Brain microvascular endothelial cell (primary cell): ENCODE data around the gene PTPRT.

Experiments
- DNase-seq: peaks from one replicate; pipeline ENCODE4 v3.0.0-alpha.2; 2020
- H3K27ac ChIP-seq: fragments of 250-450 bp; sonication (Bioruptor Pico); 2 replicates; pipeline ENCODE4 v1.5.1; 2020; ENCODE audit warnings: mild to moderate bottlenecking, moderate library complexity
- H3K27me3 ChIP-seq: fragments of 250-450 bp; sonication (Bioruptor Pico); replicated peaks from 2 replicates; pipeline ENCODE4 v1.5.1; 2020; ENCODE audit warnings: mild to moderate bottlenecking
- H3K36me3 ChIP-seq: fragments of 250-450 bp; sonication (Bioruptor Pico); replicated peaks from 2 replicates; pipeline ENCODE4 v1.5.1; 2020; ENCODE audit warnings: mild to moderate bottlenecking
- H3K4me3 ChIP-seq: 2 replicates; pipeline ENCODE4 v1.5.1; 2011; ENCODE audit warnings: low read depth, mild to moderate bottlenecking, control low read depth, low read length, moderate library complexity
- CTCF ChIP-seq: IDR thresholded peaks from 2 replicates; pipeline ENCODE4 v1.5.1; 2011; ENCODE audit warnings: low read depth, mild to moderate bottlenecking, moderate library complexity, low read length, control low read depth, inconsistent platforms; ENCODE audit errors: missing control alignments
- in situ Hi-C: cut with HindIII; loops from 2 replicates; pipeline ENCODE4 v1.10.0; 2017; ENCODE audit warnings: low sequenced_read_pairs, low pct_ligation_motif_present

PTPRT gene

GRCh38 chr20:42979720-42980119, 210.0 kb downstream of the PTPRT start:
- H3K36me3 ChIP-seq: no peaks in the 10 kb centered on the region
- H3K27ac ChIP-seq: no peak overlapping the region
- in situ Hi-C loops: no loop called here
- H3K4me3 ChIP-seq: no peak overlapping the region
- TF ChIP-seq CTCF: no peak
- H3K27me3 ChIP-seq: no peaks in the 10 kb centered on the region
- no peak for DNase-seq

GRCh38 chr20:42978184-42978974, 211.3 kb downstream of the PTPRT start:
- no peak for DNase-seq
- Histone ChIP-seq H3K27me3 (no peaks in the 10 kb centered on the region), H3K36me3 (no peaks in the 10 kb centered on the region), H3K4me3 (no peak overlapping the region), H3K27ac (no peak overlapping the region)
- in situ Hi-C loops: no loop called here
- TF ChIP-seq CTCF: no peak

GRCh38 chr20:42975974-42976373, 213.7 kb downstream of the PTPRT start:
- no peak overlapping the region for H3K4me3 ChIP-seq
- no peak overlapping the region for H3K27ac ChIP-seq
- in situ Hi-C loops: no loop called here
- H3K36me3 ChIP-seq: no peaks in the 10 kb centered on the region
- no peak for TF ChIP-seq CTCF
- H3K27me3 ChIP-seq: no peaks in the 10 kb centered on the region
- no peak for DNase-seq

- no peaks in the 10 kb centered on the region for H3K27me3 ChIP-seq
- no peaks in the 10 kb centered on the region for H3K36me3 ChIP-seq
- TF ChIP-seq CTCF: no peak
- no peak for DNase-seq
- H3K4me3 ChIP-seq: no peak overlapping the region
- H3K27ac ChIP-seq: no peak overlapping the region
- in situ Hi-C loops: no loop called here
Observed at GRCh38 chr20:42974347-42974746, 215.4 kb downstream of the PTPRT start.

GRCh38 chr20:42972591-42972990, 217.1 kb downstream of the PTPRT start:
- Histone ChIP-seq H3K4me3 (no peak overlapping the region), H3K36me3 (no peaks in the 10 kb centered on the region), H3K27me3 (no peaks in the 10 kb centered on the region), H3K27ac (no peak overlapping the region)
- TF ChIP-seq CTCF: no peak
- no peak for DNase-seq
- in situ Hi-C loops: no loop called here

- H3K27me3 ChIP-seq: no peaks in the 10 kb centered on the region
- TF ChIP-seq CTCF: no peak
- no peak overlapping the region for H3K4me3 ChIP-seq
- DNase-seq: no peak
- no peaks in the 10 kb centered on the region for H3K36me3 ChIP-seq
- in situ Hi-C loops: no loop called here
- no peak overlapping the region for H3K27ac ChIP-seq
Observed at GRCh38 chr20:42968746-42969145, 221.0 kb downstream of the PTPRT start.
